Naive thymus-derived CD4-positive, alpha-beta T cell (primary cell): ENCODE measurements around the gene ITPR2. TPM values are rescaled to one million over a fixed set of nuclear protein-coding genes. Genes with fewer than 3 reads are reported as not detected.

Source experiments
- ATAC-seq: fragments of 150-1000 bp; cut with Tn5 transposase; 2 replicates; pipeline ENCODE4 v1.10.0; 2021; ENCODE audit warnings: mild to moderate bottlenecking, moderate library complexity
- CTCF ChIA-PET: fragments of 350-600 bp; sonication (Branson Sonifier 250); formaldehyde crosslinking; loops from one replicate; lab custom pipeline; 2021; ENCODE audit warnings: antibody characterized with exemption; lab: Charles Lee
- POLR2A ChIA-PET: fragments of 350-600 bp; sonication (Branson Sonifier 250); formaldehyde crosslinking; loops from one replicate; lab custom pipeline; 2021; ENCODE audit warnings: antibody characterized with exemption, inconsistent platforms; lab: Charles Lee
- DNase-seq, 9 donors: peaks; one replicate each; pipeline versions ENCODE4 v3.0.0 to v3.0.0-alpha.2; 2020 to 2022; ENCODE audit warnings: mixed read lengths in 1 of 9
- H3K27ac ChIP-seq: one replicate; pipeline ENCODE4 v1.7.0; 2013; ENCODE audit warnings: mild to moderate bottlenecking, low read depth, low read length, moderate library complexity
- H3K27me3 ChIP-seq, 2 donors: one replicate each; pipeline ENCODE4 v1.7.0; 2013; ENCODE audit warnings: low read length in 2 of 2, mild to moderate bottlenecking in 2 of 2, moderate library complexity in 2 of 2; ENCODE audit not compliant: control insufficient read depth in 2 of 2, insufficient read depth in 2 of 2
- H3K36me3 ChIP-seq, 3 experiments: 1 replicate in 2 of 3; 2 replicates in 1 of 3; pipeline ENCODE4 v1.7.0; 2013; ENCODE audit warnings: low read length in 3 of 3, mild to moderate bottlenecking in 3 of 3, moderate library complexity in 1 of 3; ENCODE audit not compliant: insufficient read depth in 3 of 3, control insufficient read depth in 2 of 3
- H3K4me1 ChIP-seq, 2 donors: one replicate each; pipeline ENCODE4 v1.7.0; 2013; ENCODE audit warnings: low read length in 2 of 2, mild to moderate bottlenecking in 2 of 2, moderate library complexity in 1 of 2; ENCODE audit not compliant: control insufficient read depth in 2 of 2, insufficient read depth in 2 of 2
- H3K4me3 ChIP-seq: 2 replicates; pipeline ENCODE4 v1.7.0; 2013; ENCODE audit warnings: mild to moderate bottlenecking, low read length
- H3K9me3 ChIP-seq, 3 experiments: 1 replicate in 2 of 3; 2 replicates in 1 of 3; pipeline ENCODE4 v1.7.0; 2013; ENCODE audit warnings: low read length in 3 of 3; ENCODE audit not compliant: control insufficient read depth in 2 of 3
- H3K27ac Mint-ChIP-seq, 9 donors: one replicate each; pipeline ENCODE4 v1.8.0; 2020 to 2022; ENCODE audit warnings: mixed read lengths in 9 of 9, mild to moderate bottlenecking in 8 of 9, moderate library complexity in 5 of 9, inconsistent platforms in 2 of 9
- H3K27me3 Mint-ChIP-seq, 5 donors: one replicate each; pipeline ENCODE4 v1.8.0; 2021 to 2022; ENCODE audit warnings: mixed read lengths in 5 of 5, mild to moderate bottlenecking in 1 of 5
- H3K36me3 Mint-ChIP-seq, 5 donors: one replicate each; pipeline ENCODE4 v1.8.0; 2020 to 2022; ENCODE audit warnings: mixed read lengths in 5 of 5, mild to moderate bottlenecking in 3 of 5, inconsistent platforms in 1 of 5
- H3K4me1 Mint-ChIP-seq, 7 donors: one replicate each; pipeline ENCODE4 v1.8.0; 2020 to 2022; ENCODE audit warnings: mixed read lengths in 7 of 7, mild to moderate bottlenecking in 3 of 7, inconsistent platforms in 1 of 7
- H3K4me3 Mint-ChIP-seq, 10 donors: one replicate each; pipeline ENCODE4 v1.8.0; 2020 to 2022; ENCODE audit warnings: mild to moderate bottlenecking in 10 of 10, mixed read lengths in 10 of 10, moderate library complexity in 6 of 10, inconsistent platforms in 2 of 10
- H3K9me3 Mint-ChIP-seq, 11 donors: one replicate each; pipeline ENCODE4 v1.8.0; 2020 to 2022; ENCODE audit warnings: mixed read lengths in 11 of 11, mild to moderate bottlenecking in 4 of 11, inconsistent platforms in 1 of 11, moderate library complexity in 1 of 11
- intact Hi-C, 2 donors: fragments of 100-400 bp; cut with micrococcal nuclease; formaldehyde crosslinking; loops; one replicate each; pipeline ENCODE4 v1.15.1; 2023
- polyA plus RNA-seq, 2 donors: library from polyadenylated mRNA; unstranded; fragments of 300-500 nt; fragmentation: Illumina TruSeq; gene quantifications; one replicate each; pipeline ENCODE4 v1.2.3, GENCODE V29; 2021
- total RNA-seq, 6 experiments: library from RNA in 5 of 6; stranded (reverse) in 5 of 6; gene quantifications; 1 replicate in 5 of 6; 2 replicates in 1 of 6; pipeline ENCODE4 v1.2.3 and lab custom pipeline; 2021 to 2026

Gene ITPR2
- total and polyA plus RNA-seq, 7 experiments from 2014 or later: 11.3 to 71.5 (median 51.4) TPM

GRCh38 chr12:26493656-26494055 lies 339.3 kb downstream of the ITPR2 start:
- intact Hi-C loops: no loop called here
- ATAC-seq (no peak), DNase-seq (no peak)
- Histone ChIP-seq H3K27ac (no peak overlapping the region), H3K27me3 (no peaks in the 10 kb centered on the region), H3K4me1 (no peaks in the 10 kb centered on the region), H3K9me3 (no peaks in the 10 kb centered on the region), H3K36me3 (peaks cover 0 to 16% (median 4%) of the 10 kb centered on the region in 3 experiments), H3K4me3 (no peak overlapping the region)
- Mint-ChIP-seq H3K9me3 (peaks cover 0 to 5% (median 0%) of the 10 kb centered on the region in 11 donors), H3K27ac (no peak overlapping the region), H3K4me1 (no peaks in the 10 kb centered on the region), H3K27me3 (no peaks in the 10 kb centered on the region), H3K36me3 (peaks cover 18 to 60% (median 41%) of the 10 kb centered on the region in 5 donors), H3K4me3 (no peak overlapping the region)
- CTCF ChIA-PET: no interaction called here
- POLR2A ChIA-PET: no interaction called here

GRCh38 chr12:26492406-26492805 lies 340.6 kb downstream of the ITPR2 start:
- ATAC-seq: no peak
- POLR2A ChIA-PET: no interaction called here
- H3K4me3 ChIP-seq: no peak overlapping the region

DNA sequence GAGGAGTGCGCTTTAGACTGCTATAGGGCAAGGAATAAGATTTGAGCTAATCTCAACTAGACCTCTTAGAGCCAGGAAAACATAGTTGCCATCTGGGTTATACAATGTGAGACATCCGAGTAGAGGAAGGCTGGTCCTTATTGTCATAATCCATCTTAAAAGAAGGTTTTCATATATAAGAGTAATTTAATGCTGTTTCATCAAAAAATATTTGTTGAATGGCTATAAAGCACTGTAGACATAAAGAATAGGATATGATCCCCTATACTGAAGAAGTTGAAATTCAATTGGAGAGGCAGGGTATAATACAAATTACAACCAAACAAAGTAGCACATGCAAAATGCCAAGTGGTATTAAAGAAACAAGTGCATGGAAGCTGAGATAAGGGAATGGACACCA lies 343.1 kb downstream of the ITPR2 start:
- H3K4me1 ChIP-seq: no peaks in the 10 kb centered on the region
- ATAC-seq (no peak), DNase-seq (no peak)
- peak overlapping the region in 1 of 9 donors; percentile 39 for H3K27ac Mint-ChIP-seq
- no peaks in the 10 kb centered on the region for H3K4me1 Mint-ChIP-seq
- intact Hi-C loops: no loop called here
- no peaks in the 10 kb centered on the region for H3K9me3 ChIP-seq
- H3K27ac ChIP-seq: no peak overlapping the region
- H3K36me3 ChIP-seq: peaks cover 5 to 16% (median 11%) of the 10 kb centered on the region in 3 experiments
- H3K36me3 Mint-ChIP-seq: peaks cover 22 to 73% (median 58%) of the 10 kb centered on the region in 5 donors
- H3K4me3 Mint-ChIP-seq: no peak overlapping the region
- H3K27me3 Mint-ChIP-seq: no peaks in the 10 kb centered on the region
- POLR2A ChIA-PET: no interaction called here
- CTCF ChIA-PET: no interaction called here
- peaks cover 0 to 5% (median 0%) of the 10 kb centered on the region in 11 donors for H3K9me3 Mint-ChIP-seq
- no peaks in the 10 kb centered on the region for H3K27me3 ChIP-seq
- H3K4me3 ChIP-seq: no peak overlapping the region

More at GRCh38 chr12:26492406-26492805, 340.6 kb downstream of the ITPR2 start:
- H3K27ac ChIP-seq: no peak overlapping the region
- CTCF ChIA-PET: interaction anchor here (0.6 kb wide), 1 partner anchor 101 kb away, joined by 5 read pairs; no protein-coding TSS in a partner anchor
- no peak for DNase-seq
- no peaks in the 10 kb centered on the region for H3K27me3 ChIP-seq
- Mint-ChIP-seq H3K27ac (no peak overlapping the region), H3K36me3 (peaks cover 18 to 62% (median 45%) of the 10 kb centered on the region in 5 donors), H3K27me3 (no peaks in the 10 kb centered on the region), H3K4me3 (no peak overlapping the region), H3K9me3 (peaks cover 0 to 5% (median 0%) of the 10 kb centered on the region in 11 donors), H3K4me1 (no peaks in the 10 kb centered on the region)
- H3K36me3 ChIP-seq: peaks cover 4 to 16% (median 5%) of the 10 kb centered on the region in 3 experiments
- H3K9me3 ChIP-seq: no peaks in the 10 kb centered on the region
- H3K4me1 ChIP-seq: no peaks in the 10 kb centered on the region
- intact Hi-C loops: no loop called here

DNA sequence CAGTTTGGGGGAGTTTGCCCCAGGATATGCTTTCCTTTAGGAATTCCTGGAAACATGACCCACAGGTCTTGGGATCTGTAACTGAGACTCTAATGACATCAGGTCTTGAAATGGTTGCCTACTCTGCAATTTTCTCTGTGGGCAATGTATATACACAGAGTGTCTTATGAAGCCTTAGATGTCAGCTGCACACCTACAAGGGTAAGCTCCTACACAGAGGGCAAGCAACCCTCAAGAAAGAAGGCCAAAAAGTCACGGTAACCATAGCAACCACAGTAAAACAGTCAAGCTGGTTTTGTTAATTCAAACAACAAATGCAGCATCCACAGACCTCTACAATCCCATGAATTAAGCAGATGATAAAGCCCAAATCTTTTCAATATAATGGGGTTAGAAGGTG lies 344.6 kb downstream of the ITPR2 start:
- no peaks in the 10 kb centered on the region for H3K27me3 ChIP-seq
- ATAC-seq (no peak), DNase-seq (no peak)
- Mint-ChIP-seq H3K27me3 (no peaks in the 10 kb centered on the region), H3K4me3 (no peak overlapping the region), H3K9me3 (peaks cover 0 to 5% (median 0%) of the 10 kb centered on the region in 11 donors), H3K27ac (peak overlapping the region in 1 of 9 donors; percentile 32), H3K4me1 (no peaks in the 10 kb centered on the region), H3K36me3 (peaks cover 23 to 76% (median 69%) of the 10 kb centered on the region in 5 donors)
- H3K36me3 ChIP-seq: peaks cover 7 to 14% (median 11%) of the 10 kb centered on the region in 3 experiments
- CTCF ChIA-PET: no interaction called here
- H3K4me1 ChIP-seq: no peaks in the 10 kb centered on the region
- no peak overlapping the region for H3K27ac ChIP-seq
- intact Hi-C loops: no loop called here
- POLR2A ChIA-PET: no interaction called here
- no peak overlapping the region for H3K4me3 ChIP-seq
- no peaks in the 10 kb centered on the region for H3K9me3 ChIP-seq

- H3K27ac Mint-ChIP-seq: no peak overlapping the region
- Histone ChIP-seq H3K27me3 (no peaks in the 10 kb centered on the region), H3K4me1 (no peaks in the 10 kb centered on the region), H3K9me3 (no peaks in the 10 kb centered on the region), H3K27ac (no peak overlapping the region), H3K36me3 (peaks cover 0 to 23% (median 0%) of the 10 kb centered on the region in 3 experiments), H3K4me3 (no peak overlapping the region)
- no peak for DNase-seq
- no peaks in the 10 kb centered on the region for H3K27me3 Mint-ChIP-seq
- peaks cover 13 to 78% (median 69%) of the 10 kb centered on the region in 5 donors for H3K36me3 Mint-ChIP-seq
- H3K4me3 Mint-ChIP-seq: no peak overlapping the region
- intact Hi-C loops: no loop called here
- ATAC-seq: peak; percentile 76
- H3K9me3 Mint-ChIP-seq: no peaks in the 10 kb centered on the region
- ChIA-PET POLR2A (no interaction called here), CTCF (no interaction called here)
- peaks cover 0 to 22% (median 0%) of the 10 kb centered on the region in 7 donors for H3K4me1 Mint-ChIP-seq
Observed at GRCh38 chr12:26473291-26473690, 359.7 kb downstream of the ITPR2 start.

DNA sequence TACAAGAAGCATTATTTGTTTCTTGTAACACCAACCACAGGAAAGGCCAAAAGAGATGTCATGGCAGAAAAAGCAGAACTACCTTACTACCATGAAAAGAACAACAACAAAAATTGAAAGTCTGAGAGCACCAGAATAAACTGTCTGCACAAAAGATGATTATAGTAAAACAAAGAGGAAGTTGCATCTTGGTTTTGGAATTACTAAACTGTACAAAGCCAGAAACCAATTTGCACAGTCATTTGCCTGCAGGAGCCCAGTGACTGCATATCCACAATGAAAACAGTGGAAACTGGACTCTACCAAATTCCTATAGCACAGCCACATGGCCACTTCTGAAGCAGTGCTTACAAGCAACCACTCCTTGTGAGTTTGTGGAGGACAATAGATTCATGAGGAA lies 361.4 kb downstream of the ITPR2 start:
- H3K4me3 ChIP-seq: no peak overlapping the region
- no peaks in the 10 kb centered on the region for H3K27me3 ChIP-seq
- peaks cover 0 to 23% (median 0%) of the 10 kb centered on the region in 3 experiments for H3K36me3 ChIP-seq
- no peak for DNase-seq
- intact Hi-C loops: no loop called here
- Mint-ChIP-seq H3K27me3 (no peaks in the 10 kb centered on the region), H3K36me3 (peaks cover 13 to 73% (median 54%) of the 10 kb centered on the region in 5 donors), H3K9me3 (no peaks in the 10 kb centered on the region), H3K27ac (peak overlapping the region in 1 of 9 donors; percentile 6), H3K4me1 (peaks cover 0 to 22% (median 0%) of the 10 kb centered on the region in 7 donors), H3K4me3 (peak overlapping the region in 1 of 10 donors; percentile 2)
- ChIA-PET POLR2A (no interaction called here), CTCF (no interaction called here)
- no peaks in the 10 kb centered on the region for H3K4me1 ChIP-seq
- ATAC-seq: peak; percentile 74
- H3K9me3 ChIP-seq: no peaks in the 10 kb centered on the region
- no peak overlapping the region for H3K27ac ChIP-seq
